Spleen (tissue), 13 donors: ENCODE measurements around the gene GPR82. TPM values are rescaled to one million over a fixed set of nuclear protein-coding genes. Genes with fewer than 3 reads are reported as not detected.
"Not testable (repeated sequence)": the region's sequence is repeated elsewhere in the genome, so short reads cannot be mapped to it uniquely, and the experiment has no call there.

Experiments
- DNase-seq: peaks from one replicate; pipeline ENCODE4 v3.0.0-alpha.2; 2020
- H3K27ac ChIP-seq, 8 donors: fragments of 200-600 bp; sonication (generic) in 7 of 8; 1 replicate in 4 of 8; 2 replicates in 4 of 8; pipeline versions ENCODE4 v1.5.0 to v1.8.0; 2016 to 2021; ENCODE audit warnings: inconsistent platforms in 4 of 8, mild to moderate bottlenecking in 4 of 8, moderate library complexity in 1 of 8
- H3K27me3 ChIP-seq, 7 donors: fragments of 200-600 bp; sonication (generic) in 6 of 7; replicated peaks in 1 of 7; 1 replicate in 4 of 7; 2 replicates in 3 of 7; pipeline versions ENCODE4 v1.5.0 to v1.8.0; 2016 to 2021; ENCODE audit warnings: inconsistent platforms in 3 of 7, mild to moderate bottlenecking in 1 of 7
- H3K36me3 ChIP-seq, 6 donors: fragments of 200-600 bp; sonication (generic) in 5 of 6; 1 replicate in 4 of 6; 2 replicates in 2 of 6; pipeline versions ENCODE4 v1.5.0 to v1.8.0; 2016 to 2021; ENCODE audit warnings: inconsistent platforms in 2 of 6
- H3K4me1 ChIP-seq, 6 donors: fragments of 200-600 bp; sonication (generic) in 5 of 6; 1 replicate in 3 of 6; 2 replicates in 3 of 6; pipeline versions ENCODE4 v1.5.0 to v1.8.0; 2016 to 2021; ENCODE audit warnings: inconsistent platforms in 3 of 6
- H3K4me3 ChIP-seq, 8 donors: fragments of 200-600 bp; sonication (generic) in 7 of 8; 1 replicate in 4 of 8; 2 replicates in 4 of 8; pipeline versions ENCODE4 v1.5.0 to v1.8.0; 2016 to 2021; ENCODE audit warnings: inconsistent platforms in 4 of 8, mild to moderate bottlenecking in 4 of 8, moderate library complexity in 2 of 8
- H3K9me3 ChIP-seq, 8 donors: fragments of 200-600 bp; sonication (generic) in 7 of 8; 1 replicate in 4 of 8; 2 replicates in 4 of 8; pipeline versions ENCODE4 v1.5.0 to v1.8.0; 2016 to 2021; ENCODE audit warnings: inconsistent platforms in 4 of 8
- POLR2A ChIP-seq, 3 donors: fragments of 450-650 bp; IDR thresholded peaks; one replicate each; pipeline ENCODE4 v1.5.1; 2017; ENCODE audit warnings: antibody characterized with exemption in 3 of 3, mild to moderate bottlenecking in 1 of 3
- POLR2AphosphoS5 ChIP-seq, 3 donors: sonication (generic); formaldehyde crosslinking; IDR thresholded peaks; one replicate each; pipeline ENCODE4 v1.5.1; 2017; ENCODE audit warnings: antibody characterized with exemption in 3 of 3
- WGBS, 5 donors: extraction: QIAGEN DNeasy Blood & Tissue Kit in 3 of 5; methylation state at CpG; one replicate each; pipeline versions ENCODE4 v1.1.5 to v1.1.7; 2013 to 2018; 5-methylcytosine and 5-hydroxymethylcytosine counted together
- intact Hi-C: fragments of 100-400 bp; cut with DNase I; formaldehyde crosslinking; loops from one replicate; pipeline ENCODE4 v1.15.0; 2023; ENCODE audit warnings: low total_unique reads
- long read RNA-seq, 2 donors: transcript quantifications; one replicate each; lab custom pipeline, GENCODE V29; 2026
- polyA plus RNA-seq, 3 donors: library from polyadenylated mRNA; stranded (reverse); fragments of 200-250 nt; gene quantifications; one replicate each; pipeline ENCODE4 v1.2.1, GENCODE V29; 2013
- total RNA-seq, 7 donors: library from RNA; depleted of rRNA in 3 of 7; stranded (reverse); fragments of >200 nt in 3 of 7; fragmentation: NEBNext Ultra II Directional in 4 of 7; extraction: Animal tissue kit (Norgen Biotek cat#: 25700) in 4 of 7; gene quantifications; one replicate each; pipeline versions ENCODE4 v1.1.0 to v1.2.1, GENCODE V29; 2016 to 2021
- TF ChIP-seq, protein P1 (sequence below), 11 experiments: fragments of 200-600 bp in 7 of 11; fragments of 450-650 bp in 4 of 11; sonication (generic) in 4 of 11; IDR thresholded peaks in 8 of 11; conservative IDR thresholded peaks in 3 of 11; 1 replicate in 7 of 11; 2 replicates in 4 of 11; pipeline versions ENCODE4 v1.4.0 to v1.8.0; 2016 to 2021; ENCODE audit warnings: antibody characterized with exemption in 11 of 11, inconsistent platforms in 4 of 11, mild to moderate bottlenecking in 1 of 11
- donor health status: healthy with polysubstance abuse.
- donor health status: DM: no; HTN: no; CAD: no; lungs with moderate emphysema.
- donor health status: DM: no; HTN: no; CAD: no.
- donor health status: Bipolar disorder and iron deficiency.
- donor health status: healthy.
- donor health status: DM: no; HTN: no; CAD: no.
- donor health status: DM: yes; HTN: yes; CAD: no.

Gene GPR82, protein sequence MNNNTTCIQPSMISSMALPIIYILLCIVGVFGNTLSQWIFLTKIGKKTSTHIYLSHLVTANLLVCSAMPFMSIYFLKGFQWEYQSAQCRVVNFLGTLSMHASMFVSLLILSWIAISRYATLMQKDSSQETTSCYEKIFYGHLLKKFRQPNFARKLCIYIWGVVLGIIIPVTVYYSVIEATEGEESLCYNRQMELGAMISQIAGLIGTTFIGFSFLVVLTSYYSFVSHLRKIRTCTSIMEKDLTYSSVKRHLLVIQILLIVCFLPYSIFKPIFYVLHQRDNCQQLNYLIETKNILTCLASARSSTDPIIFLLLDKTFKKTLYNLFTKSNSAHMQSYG
- total RNA-seq (1 to 10 TPM in 1 of 7 donors, under 1 TPM in 6; 0.33 to 1.7 (median 0.51) TPM), polyA plus RNA-seq (under 1 TPM; 0.26 to 0.49 (median 0.26) TPM)
- long read RNA-seq, donor 1, partial matches to known transcripts, result 0 of 1 reads
- long read RNA-seq, donor 1, other reads (novel, unspliced or antisense), result 0 of 1 reads
- long read RNA-seq, donor 2, result 0 reads

DNA sequence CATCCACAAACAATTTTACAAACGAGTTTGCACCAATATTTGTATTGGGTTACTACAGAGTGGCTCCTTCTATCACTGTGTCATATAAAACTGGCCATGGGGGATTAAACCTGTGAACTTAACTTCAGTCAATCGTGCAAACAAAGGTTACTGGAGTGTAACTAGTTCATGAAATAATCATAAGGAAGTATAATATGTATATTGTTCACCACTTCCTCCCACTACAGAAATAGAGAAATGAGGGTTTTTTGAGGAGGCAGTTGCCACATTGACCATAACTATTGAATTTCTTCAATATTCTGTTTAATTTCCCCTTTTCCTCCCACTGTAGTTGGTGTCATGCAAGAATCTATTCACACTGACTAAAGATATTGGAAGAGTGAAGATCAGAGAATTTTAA lies at the start of gene GPR82:
TSS of gene GPR82 (plus strand) at position 356 of the 400 bp plus-strand sequence. CDS start 2,846 bp downstream, outside the sequence.
- TF ChIP-seq, protein P1, sequence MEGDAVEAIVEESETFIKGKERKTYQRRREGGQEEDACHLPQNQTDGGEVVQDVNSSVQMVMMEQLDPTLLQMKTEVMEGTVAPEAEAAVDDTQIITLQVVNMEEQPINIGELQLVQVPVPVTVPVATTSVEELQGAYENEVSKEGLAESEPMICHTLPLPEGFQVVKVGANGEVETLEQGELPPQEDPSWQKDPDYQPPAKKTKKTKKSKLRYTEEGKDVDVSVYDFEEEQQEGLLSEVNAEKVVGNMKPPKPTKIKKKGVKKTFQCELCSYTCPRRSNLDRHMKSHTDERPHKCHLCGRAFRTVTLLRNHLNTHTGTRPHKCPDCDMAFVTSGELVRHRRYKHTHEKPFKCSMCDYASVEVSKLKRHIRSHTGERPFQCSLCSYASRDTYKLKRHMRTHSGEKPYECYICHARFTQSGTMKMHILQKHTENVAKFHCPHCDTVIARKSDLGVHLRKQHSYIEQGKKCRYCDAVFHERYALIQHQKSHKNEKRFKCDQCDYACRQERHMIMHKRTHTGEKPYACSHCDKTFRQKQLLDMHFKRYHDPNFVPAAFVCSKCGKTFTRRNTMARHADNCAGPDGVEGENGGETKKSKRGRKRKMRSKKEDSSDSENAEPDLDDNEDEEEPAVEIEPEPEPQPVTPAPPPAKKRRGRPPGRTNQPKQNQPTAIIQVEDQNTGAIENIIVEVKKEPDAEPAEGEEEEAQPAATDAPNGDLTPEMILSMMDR (IDR thresholded peaks at IDR 0.05 in 8 of 11, conservative IDR thresholded peaks at IDR 0.05 in 3 of 11), result no peak
- TF ChIP-seq POLR2A (IDR thresholded peaks at IDR 0.05) (no peak), POLR2AphosphoS5 (IDR thresholded peaks at IDR 0.05) (no peak)
- no peak for DNase-seq
- WGBS, 5 donors, result 17 to 37% (median 36%) methylated on average over 2 of the region's 2 CpGs
- Histone ChIP-seq H3K9me3 (peaks cover 0 to 13% (median 5%) of the 10 kb centered on the region in 8 donors), H3K27me3 (peaks cover 0 to 7% (median 0%) of the 10 kb centered on the region in 7 donors), H3K4me3 (no peak within 1 kb of the TSS), H3K4me1 (peaks cover 0 to 58% (median 34%) of the 10 kb centered on the region in 6 donors), H3K27ac (peak within 1 kb of the TSS in 2 of 8 donors; percentile 51 to 52), H3K36me3 (no peaks in the 10 kb centered on the region)
- intact Hi-C loops, result no loop called here

DNA sequence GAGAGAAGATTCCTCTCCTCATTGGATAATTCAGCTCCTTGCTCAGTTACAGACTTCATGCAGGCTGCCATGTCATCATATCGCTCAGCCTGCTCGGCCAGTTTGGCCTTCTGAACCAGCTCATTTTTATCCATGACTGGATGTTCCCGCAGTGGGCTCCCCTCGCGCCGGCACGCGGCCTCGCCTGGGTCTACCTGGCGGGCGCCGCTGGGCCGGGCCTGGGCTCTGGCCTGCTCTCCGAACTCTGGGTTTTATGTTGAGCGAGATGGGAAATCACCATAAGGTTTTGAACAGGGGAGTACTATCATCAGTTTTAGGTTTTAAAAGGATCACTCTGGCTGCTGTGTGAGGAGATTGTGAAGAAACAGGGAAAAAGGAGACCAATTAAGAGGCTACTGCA lies 47.6 kb upstream of the GPR82 start:
- intact Hi-C loops, DNase-seq, H3K27ac ChIP-seq, H3K4me3 ChIP-seq, H3K9me3 ChIP-seq, H3K4me1 ChIP-seq, H3K36me3 ChIP-seq, H3K27me3 ChIP-seq: not testable (repeated sequence)
- 90 to 99% (median 98%) methylated on average over 14 to 15 of the region's 15 CpGs for WGBS, 5 donors

DNA sequence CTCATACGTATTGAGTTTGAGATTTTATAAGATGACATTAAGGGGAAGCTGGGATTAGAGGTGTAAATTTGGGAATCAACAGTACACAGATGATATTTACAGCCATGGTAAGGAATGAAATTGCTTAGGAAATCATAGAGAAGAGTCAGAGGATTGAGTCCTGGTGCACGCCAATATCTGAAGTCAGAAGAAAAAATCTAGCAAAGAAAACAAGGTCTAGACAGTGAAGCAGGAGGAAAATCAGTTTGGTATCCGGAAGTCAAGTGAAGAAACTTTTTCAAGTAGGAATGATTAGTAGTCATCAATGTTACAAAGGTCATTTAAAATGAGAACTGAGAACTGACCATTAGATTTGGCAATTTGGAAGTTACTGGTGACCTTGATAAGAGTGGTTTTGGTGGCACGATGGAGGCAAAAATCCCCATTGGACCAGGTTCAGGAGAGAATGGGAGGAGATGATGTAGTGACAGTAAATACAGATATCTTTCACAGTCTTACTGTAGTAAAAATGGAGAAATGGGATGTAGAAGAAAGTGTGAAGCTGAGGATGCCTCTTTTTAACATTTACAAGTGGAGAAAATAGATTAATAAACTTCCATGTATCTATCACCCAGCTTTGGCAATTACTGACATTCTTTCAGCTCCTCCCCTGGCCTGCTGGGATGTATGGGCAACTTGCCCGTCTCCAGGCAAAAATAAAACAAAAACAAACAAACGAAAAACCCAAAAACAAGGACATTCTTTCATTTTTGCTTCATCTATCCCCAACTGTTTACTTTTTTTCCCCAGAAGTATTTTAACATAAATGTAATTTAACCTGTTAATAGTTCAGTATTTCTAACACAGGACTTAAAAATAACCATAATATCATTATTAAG lies 46.6 kb upstream of the GPR82 start:
- TF ChIP-seq, protein P1 (IDR thresholded peaks at IDR 0.05 in 8 of 11, conservative IDR thresholded peaks at IDR 0.05 in 3 of 11), result no peak
- TF ChIP-seq POLR2A (IDR thresholded peaks at IDR 0.05) (no peak), POLR2AphosphoS5 (IDR thresholded peaks at IDR 0.05) (no peak)
- H3K4me3 ChIP-seq, result no peak overlapping the region
- H3K36me3 ChIP-seq, result no peaks in the 10 kb centered on the region
- H3K4me1 ChIP-seq, result no peaks in the 10 kb centered on the region
- peaks cover 0 to 6% (median 0%) of the 10 kb centered on the region in 7 donors for H3K27me3 ChIP-seq
- H3K27ac ChIP-seq, result no peak overlapping the region
- no peaks in the 10 kb centered on the region for H3K9me3 ChIP-seq
- 70 to 91% (median 85%) methylated on average over 6 of the region's 6 CpGs for WGBS, 5 donors
- intact Hi-C loops, result no loop called here
- no peak for DNase-seq

DNA sequence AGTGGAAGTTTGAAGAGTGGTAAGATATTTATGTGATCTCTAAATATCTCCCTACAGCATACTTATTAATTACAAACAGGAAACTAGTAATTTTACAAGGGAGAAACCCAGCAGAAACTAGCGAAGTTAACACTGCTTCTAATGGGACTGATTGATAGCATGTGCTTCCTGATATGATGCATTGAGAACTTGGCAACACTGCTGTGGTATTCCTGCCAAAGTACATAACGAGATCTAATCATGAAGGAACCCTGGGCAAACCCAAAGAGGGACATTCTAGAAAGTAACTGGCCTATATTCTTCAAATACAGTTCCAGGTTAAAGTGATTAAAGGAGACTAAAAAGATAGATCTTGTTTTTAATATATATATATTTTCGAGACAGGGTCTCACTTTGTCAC lies 39.8 kb upstream of the GPR82 start:
- intact Hi-C loops, result no loop called here
- 53 to 83% (median 67%) methylated on average over 3 of the region's 3 CpGs for WGBS, 5 donors

More for the DNA sequence above, 39.8 kb upstream of the GPR82 start:
- no peak overlapping the region for H3K27ac ChIP-seq
- H3K9me3 ChIP-seq, result no peaks in the 10 kb centered on the region
- DNase-seq, result no peak
- H3K4me3 ChIP-seq, result no peak overlapping the region
- H3K27me3 ChIP-seq, result peaks cover 0 to under 1% (median 0%) of the 10 kb centered on the region in 7 donors
- peaks cover 0 to 36% (median 4%) of the 10 kb centered on the region in 6 donors for H3K4me1 ChIP-seq
- no peaks in the 10 kb centered on the region for H3K36me3 ChIP-seq
- TF ChIP-seq POLR2A (IDR thresholded peaks at IDR 0.05), result no peak
- TF ChIP-seq POLR2AphosphoS5 (IDR thresholded peaks at IDR 0.05), result no peak
- TF ChIP-seq, protein P1 (IDR thresholded peaks at IDR 0.05 in 8 of 11, conservative IDR thresholded peaks at IDR 0.05 in 3 of 11), result no peak
